Activated CD8-positive, alpha-beta T cell treated with anti-CD3 and anti-CD28 coated beads for 36 hours (primary cell): ENCODE results near the gene TNNI3. TPM values are rescaled to one million over a fixed set of nuclear protein-coding genes. Genes with fewer than 3 reads are reported as not detected.

Experiments
- ATAC-seq: fragments of 200-7000 bp; cut with Tn5 transposase; one replicate; pipeline ENCODE4 v1.10.0; 2021; ENCODE audit warnings: mild to moderate bottlenecking, moderate library complexity
- CTCF ChIA-PET: fragments of 350-600 bp; sonication (Branson Sonifier 250); formaldehyde crosslinking; loops from one replicate; lab custom pipeline; 2021; ENCODE audit warnings: antibody characterized with exemption; lab: Charles Lee
- POLR2A ChIA-PET: fragments of 350-600 bp; sonication (Branson Sonifier 250); formaldehyde crosslinking; loops from one replicate; lab custom pipeline; 2021; ENCODE audit warnings: antibody characterized with exemption; lab: Charles Lee
- DNase-seq: peaks from one replicate; pipeline ENCODE4 v3.0.0-alpha.2; 2020
- H3K27ac Mint-ChIP-seq: one replicate; pipeline ENCODE4 v1.8.0; 2021; ENCODE audit warnings: mild to moderate bottlenecking, mixed read lengths
- H3K27me3 Mint-ChIP-seq: one replicate; pipeline ENCODE4 v1.8.0; 2021; ENCODE audit warnings: mixed read lengths
- H3K36me3 Mint-ChIP-seq: one replicate; pipeline ENCODE4 v1.8.0; 2021; ENCODE audit warnings: low read depth, mixed read lengths
- H3K4me1 Mint-ChIP-seq: one replicate; pipeline ENCODE4 v1.8.0; 2021; ENCODE audit warnings: low read depth, mixed read lengths
- H3K4me3 Mint-ChIP-seq: one replicate; pipeline ENCODE4 v1.8.0; 2021; ENCODE audit warnings: mild to moderate bottlenecking, moderate library complexity, mixed read lengths
- H3K9me3 Mint-ChIP-seq: one replicate; pipeline ENCODE4 v1.8.0; 2021; ENCODE audit warnings: mixed read lengths
- CTCF ChIP-seq: fragments of 200-600 bp; IDR thresholded peaks from one replicate; pipeline ENCODE4 v1.8.0; 2022; ENCODE audit warnings: antibody characterized with exemption, mild to moderate bottlenecking
- intact Hi-C: fragments of 100-400 bp; cut with micrococcal nuclease; formaldehyde crosslinking; loops from one replicate; pipeline ENCODE4 v1.10.0; 2022
- total RNA-seq, 2 experiments: library from RNA; stranded (reverse); gene quantifications; one replicate each; pipeline ENCODE4 v1.2.3, GENCODE V29; 2021

The TNNI3 gene
- total RNA-seq, 2 experiments from 2014 or later = not detected

GRCh38 chr19:55136399-55137102 lies 21.0 kb downstream of the TNNI3 start:
- ATAC-seq (no peak), DNase-seq (no peak)
- POLR2A ChIA-PET = interaction anchor here (0.9 kb wide), 1 partner anchor 217 kb away, joined by 3 read pairs; no protein-coding TSS in a partner anchor
- intact Hi-C loops = no loop called here
- CTCF ChIA-PET = interaction anchor here (0.9 to 1.5 kb wide), 4 partner anchors 10 to 331 kb away, joined by 3 to 6 read pairs (median 5); no protein-coding TSS in a partner anchor
- Mint-ChIP-seq H3K9me3 (no peaks in the 10 kb centered on the region), H3K4me1 (peaks cover 2% of the 10 kb centered on the region), H3K4me3 (no peak overlapping the region), H3K27ac (no peak overlapping the region), H3K27me3 (peaks cover 22% of the 10 kb centered on the region), H3K36me3 (no peaks in the 10 kb centered on the region)
- TF ChIP-seq CTCF = no peak

DNA sequence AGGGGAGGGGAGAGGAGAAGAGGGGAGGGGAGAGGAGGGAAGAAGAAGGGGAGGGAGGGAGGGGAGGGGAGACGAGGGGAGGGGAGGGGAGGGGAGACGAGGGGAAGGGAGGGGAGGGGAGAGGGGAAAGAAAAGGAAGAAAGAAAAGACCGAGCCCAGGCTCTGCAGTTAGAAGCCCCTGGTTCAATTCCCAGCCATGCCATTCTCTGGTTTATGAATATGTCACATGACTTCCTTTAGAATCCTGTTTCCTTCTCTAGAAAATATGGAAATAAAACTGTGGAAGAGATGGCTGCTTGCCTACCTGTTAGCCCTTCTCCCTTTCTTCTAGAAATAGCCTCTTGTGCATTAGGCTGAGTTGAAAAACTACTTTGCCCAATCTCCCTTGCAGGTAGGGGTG lies 22.8 kb downstream of the TNNI3 start:
- intact Hi-C loops = no loop called here
- H3K4me1 Mint-ChIP-seq = no peaks in the 10 kb centered on the region
- no peaks in the 10 kb centered on the region for H3K36me3 Mint-ChIP-seq
- H3K4me3 Mint-ChIP-seq = no peak overlapping the region
- no peak for DNase-seq
- H3K27me3 Mint-ChIP-seq = peaks cover 25% of the 10 kb centered on the region
- ChIA-PET CTCF (no interaction called here), POLR2A (interaction anchor here (0.6 kb wide), 2 partner anchors 19 to 151 kb away, joined by 3 read pairs; no protein-coding TSS in a partner anchor)
- ATAC-seq = no peak
- no peaks in the 10 kb centered on the region for H3K9me3 Mint-ChIP-seq
- no peak for TF ChIP-seq CTCF
- H3K27ac Mint-ChIP-seq = no peak overlapping the region

DNA sequence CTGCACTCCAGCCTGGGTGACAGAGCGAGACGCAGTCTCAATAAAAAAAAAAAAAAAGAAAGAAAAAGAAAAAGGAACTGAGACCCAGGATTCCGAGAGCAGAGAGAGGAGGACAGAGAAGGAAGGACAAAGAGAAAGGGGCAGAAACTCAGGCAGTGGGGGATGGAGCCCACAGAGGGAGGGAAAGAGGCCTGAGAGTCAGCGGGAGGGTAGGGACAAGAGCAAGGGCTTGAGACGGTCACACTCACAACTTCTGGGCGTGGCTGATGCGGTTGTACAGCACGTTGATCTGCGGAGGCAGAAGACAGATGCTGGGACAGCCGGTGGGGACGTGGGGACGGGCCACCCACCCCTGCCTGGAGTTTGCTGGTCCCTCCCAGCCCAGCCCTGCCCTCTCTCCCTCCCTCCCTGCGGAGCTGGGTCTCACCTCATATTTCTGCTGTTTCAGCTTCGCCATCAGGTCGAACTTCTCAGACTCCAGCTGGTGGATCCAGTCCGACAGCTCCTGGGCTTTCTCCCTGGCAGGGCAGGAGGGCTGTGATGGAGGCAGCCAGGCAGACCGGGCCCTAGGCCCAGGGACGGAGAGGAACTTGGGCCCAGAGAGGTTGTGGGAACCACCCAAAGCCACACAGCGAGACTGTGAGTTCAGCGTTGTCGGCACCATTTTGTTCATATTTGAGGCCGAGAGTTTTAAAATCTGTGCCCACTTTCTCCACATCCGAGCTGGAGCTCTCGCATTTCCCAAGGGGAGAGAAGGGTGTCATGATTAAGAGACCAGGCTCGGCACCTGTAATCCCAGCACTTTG lies 23.7 kb downstream of the TNNI3 start:
- no peak overlapping the region for H3K27ac Mint-ChIP-seq
- no peak overlapping the region for H3K4me3 Mint-ChIP-seq
- peaks cover 27% of the 10 kb centered on the region for H3K27me3 Mint-ChIP-seq
- intact Hi-C loops = no loop called here
- DNase-seq = no peak
- no peaks in the 10 kb centered on the region for H3K4me1 Mint-ChIP-seq
- ChIA-PET CTCF (interaction anchor here (1.3 to 1.5 kb wide), 2 partner anchors 16 to 253 kb away, joined by 4 to 9 read pairs; partner anchors contain the start of gene PPP1R12C), POLR2A (interaction anchor here (0.6 kb wide), 1 partner anchor 409 kb away, joined by 3 read pairs; no protein-coding TSS in a partner anchor)
- TF ChIP-seq CTCF = no peak
- no peaks in the 10 kb centered on the region for H3K36me3 Mint-ChIP-seq
- ATAC-seq = no peak
- H3K9me3 Mint-ChIP-seq = no peaks in the 10 kb centered on the region

DNA sequence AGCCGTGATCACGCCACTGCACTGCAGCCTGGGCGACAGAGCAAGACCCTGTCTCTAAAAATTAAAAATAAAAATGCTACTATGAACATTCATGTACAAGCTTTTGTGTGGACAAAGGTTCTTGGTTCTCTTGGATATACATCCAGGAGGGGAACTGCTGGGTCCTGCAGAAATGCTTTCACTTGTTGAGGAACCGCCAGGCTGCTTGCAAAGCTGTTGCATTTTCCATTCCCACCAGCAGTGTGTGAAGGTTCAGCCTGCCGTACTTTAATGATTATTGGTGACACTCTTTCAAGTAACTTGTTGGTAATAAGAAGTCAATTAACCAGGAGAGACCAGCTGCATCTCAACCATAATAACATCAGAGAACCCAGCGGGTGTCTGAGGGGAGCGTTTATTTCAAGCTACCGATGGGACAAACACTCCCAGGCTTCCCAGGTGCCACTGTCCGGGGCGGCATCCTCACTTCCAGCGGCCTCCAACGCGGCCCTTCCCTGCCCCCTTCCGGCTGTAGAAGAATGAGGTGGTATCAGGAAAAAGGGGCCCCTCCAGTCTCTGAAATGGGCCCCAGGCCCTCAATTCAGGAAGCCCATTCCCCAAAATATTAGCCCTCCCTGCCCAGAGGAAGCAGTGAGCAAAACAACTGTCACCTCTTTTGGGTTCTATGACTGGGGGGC lies 24.9 kb downstream of the TNNI3 start:
- Mint-ChIP-seq H3K4me1 (no peaks in the 10 kb centered on the region), H3K9me3 (no peaks in the 10 kb centered on the region), H3K36me3 (no peaks in the 10 kb centered on the region), H3K4me3 (no peak overlapping the region), H3K27ac (no peak overlapping the region), H3K27me3 (peaks cover 29% of the 10 kb centered on the region)
- ATAC-seq (no peak), DNase-seq (no peak)
- POLR2A ChIA-PET = no interaction called here
- intact Hi-C loops = no loop called here
- TF ChIP-seq CTCF = peak; percentile 29
- CTCF ChIA-PET = interaction anchor here (0.9 to 1.5 kb wide), 5 partner anchors 8 to 252 kb away, joined by 3 to 9 read pairs (median 4); partner anchors contain the start of gene PPP1R12C
